K562 (cell line): ENCODE results near the gene ASB15. TPM values are rescaled to one million over a fixed set of nuclear protein-coding genes. Genes with fewer than 3 reads are reported as not detected.

Experiments
- ARHGAP35 ChIP-seq: fragments of 450-650 bp; IDR thresholded peaks from 2 replicates; pipeline ENCODE4 v1.6.1; 2018; ENCODE audit not compliant: partially characterized antibody
- BRD9 ChIP-seq: fragments of 450-650 bp; IDR thresholded peaks from 2 replicates; pipeline ENCODE4 v1.6.1; 2018; ENCODE audit warnings: low read depth; ENCODE audit not compliant: partially characterized antibody
- CBFA2T2 ChIP-seq: fragments of 450-650 bp; conservative IDR thresholded peaks from 2 replicates; pipeline ENCODE4 v1.6.1; 2017; ENCODE audit warnings: mild to moderate bottlenecking
- CREB3 ChIP-seq: fragments of 450-650 bp; conservative IDR thresholded peaks from 2 replicates; pipeline ENCODE4 v1.6.1; 2016; ENCODE audit warnings: missing genetic modification characterization, low read depth, mild to moderate bottlenecking, missing compliant biosample characterization, moderate library complexity
- FOXA3 ChIP-seq, 2 experiments: fragments of 450-650 bp in 1 of 2; sonication (generic) in 1 of 2; formaldehyde crosslinking; IDR thresholded peaks in 1 of 2; conservative IDR thresholded peaks in 1 of 2; 2 replicates each; pipeline versions ENCODE4 v1.4.0 to v1.8.0; 2020 to 2022; ENCODE audit warnings: mild to moderate bottlenecking in 2 of 2, missing genetic modification reagents in 1 of 2
- FOXJ3 ChIP-seq: sonication (generic); formaldehyde crosslinking; IDR thresholded peaks from 2 replicates; pipeline ENCODE4 v1.4.0; 2020; ENCODE audit warnings: mild to moderate bottlenecking, missing genetic modification reagents
- GATAD2A ChIP-seq: fragments of 450-650 bp; IDR thresholded peaks from 2 replicates; pipeline ENCODE4 v1.6.1; 2017
- IFI16 ChIP-seq: fragments of 250-450 bp; sonication (Bioruptor Pico); IDR thresholded peaks from 2 replicates; pipeline ENCODE4 v2.1.2; 2022; ENCODE audit warnings: mild to moderate bottlenecking, inconsistent platforms
- MIER1 ChIP-seq: fragments of 450-650 bp; IDR thresholded peaks from 2 replicates; pipeline ENCODE4 v1.6.1; 2016; ENCODE audit warnings: antibody characterized with exemption, mild to moderate bottlenecking, low read depth
- MNT ChIP-seq, 2 experiments: fragments of 450-650 bp; conservative IDR thresholded peaks; 2 replicates each; pipeline ENCODE4 v1.6.1; 2017; ENCODE audit warnings: mild to moderate bottlenecking in 2 of 2, moderate library complexity in 2 of 2
- NR0B1 ChIP-seq: fragments of 450-650 bp; IDR thresholded peaks from one replicate; pipeline ENCODE4 v1.6.1; 2018; ENCODE audit warnings: mild to moderate bottlenecking, moderate library complexity; ENCODE audit not compliant: partially characterized antibody
- RNF219 ChIP-seq: fragments of 250-450 bp; sonication (Bioruptor Pico); IDR thresholded peaks from 2 replicates; pipeline ENCODE4 v1.5.0; 2022; ENCODE audit warnings: mild to moderate bottlenecking
- SREBF2 ChIP-seq: sonication (generic); formaldehyde crosslinking; IDR thresholded peaks from 2 replicates; pipeline ENCODE4 v1.4.0; 2020; ENCODE audit warnings: mild to moderate bottlenecking, missing genetic modification reagents
- SRSF7 ChIP-seq: fragments of 200-400 bp; formaldehyde crosslinking; optimal IDR thresholded peaks from 2 replicates; pipeline ENCODE3; 2017; ENCODE audit warnings: mild to moderate bottlenecking, low read depth, low read length
- TAF9B ChIP-seq: fragments of 450-650 bp; IDR thresholded peaks from 2 replicates; pipeline ENCODE4 v1.6.1; 2018; ENCODE audit warnings: mild to moderate bottlenecking; ENCODE audit not compliant: partially characterized antibody
- ZNF121 ChIP-seq: sonication (generic); formaldehyde crosslinking; conservative IDR thresholded peaks from 2 replicates; pipeline ENCODE4 v1.8.0; 2022; ENCODE audit warnings: missing genetic modification reagents
- ZNF584 ChIP-seq: fragments of 200-800 bp; sonication (Bioruptor generic); IDR thresholded peaks from 2 replicates; pipeline ENCODE4 v1.6.1; 2016; ENCODE audit warnings: low read depth, mild to moderate bottlenecking, missing genetic modification characterization, missing compliant biosample characterization
- polyA plus RNA-seq, 8 experiments: library from polyadenylated mRNA; depleted of rRNA in 4 of 8; stranded (reverse) in 5 of 8; unstranded in 3 of 8; fragments of >200 nt; fragmentation: Nextera tagmentation in 2 of 8; fragmentation: Illumina TruSeq in 1 of 8; extraction: Ambion mirVana in 2 of 8; extraction: Trizol in 1 of 8; gene quantifications; 2 replicates each; pipeline versions ENCODE4 v1.2.1 to v1.2.3, GENCODE V29; 2011 to 2014; ENCODE audit warnings: inconsistent platforms in 1 of 8, missing spikeins in 1 of 8
- total RNA-seq, 7 experiments: library from RNA; depleted of rRNA in 6 of 7; stranded (reverse); fragments of >200 nt in 6 of 7; fragmentation: Illumina TruSeq in 2 of 7; extraction: Trizol in 2 of 7; gene quantifications; 2 replicates each; pipeline versions ENCODE4 v1.2.1 to v1.2.3, GENCODE V29; 2011 to 2021; ENCODE audit warnings: low replicate concordance in 1 of 7
- TF ChIP-seq, protein P1 (sequence below): fragments of 450-650 bp; IDR thresholded peaks from 2 replicates; pipeline ENCODE4 v1.6.1; 2017; ENCODE audit warnings: mild to moderate bottlenecking, moderate library complexity
- TF ChIP-seq, protein P2 (sequence below): sonication (generic); formaldehyde crosslinking; IDR thresholded peaks from 2 replicates; pipeline ENCODE4 v1.8.0; 2022; ENCODE audit warnings: mild to moderate bottlenecking, missing genetic modification reagents

Gene ASB15
- total and polyA plus RNA-seq, 9 of the 15 experiments (the other 6 are each of a cell fraction or from before 2014, with no cell fraction given), result 0.03 to 0.14 (median 0.04) TPM; not detected in 3

GRCh38 chr7:123624527-123625183, 23.0 kb downstream of the ASB15 start (continued):
- TF ChIP-seq CREB3 (tag) (no peak), ZNF121 (CRISPR knock-in tag) (no peak), BRD9 (no peak), IFI16 (CRISPR knock-in tag) (no peak), RNF219 (no peak), SRSF7 (no peak), MNT (conservative IDR thresholded peaks at IDR 0.05) (0 out of 4 replicates have a peak, but pooled peaks of 1 of the 2 experiments have one; percentile 15), ARHGAP35 (no peak), SREBF2 (no peak), ZNF584 (no peak), GATAD2A (no peak), CBFA2T2 (no peak), FOXA3 (CRISPR knock-in tag; conservative IDR thresholded peaks at IDR 0.05 in 1 of 2, IDR thresholded peaks at IDR 0.05 in 1 of 2) (no peak), MIER1 (no peak), TAF9B (no peak), NR0B1 (no peak), FOXJ3 (CRISPR knock-in tag) (no peak)
- TF ChIP-seq, protein P1, sequence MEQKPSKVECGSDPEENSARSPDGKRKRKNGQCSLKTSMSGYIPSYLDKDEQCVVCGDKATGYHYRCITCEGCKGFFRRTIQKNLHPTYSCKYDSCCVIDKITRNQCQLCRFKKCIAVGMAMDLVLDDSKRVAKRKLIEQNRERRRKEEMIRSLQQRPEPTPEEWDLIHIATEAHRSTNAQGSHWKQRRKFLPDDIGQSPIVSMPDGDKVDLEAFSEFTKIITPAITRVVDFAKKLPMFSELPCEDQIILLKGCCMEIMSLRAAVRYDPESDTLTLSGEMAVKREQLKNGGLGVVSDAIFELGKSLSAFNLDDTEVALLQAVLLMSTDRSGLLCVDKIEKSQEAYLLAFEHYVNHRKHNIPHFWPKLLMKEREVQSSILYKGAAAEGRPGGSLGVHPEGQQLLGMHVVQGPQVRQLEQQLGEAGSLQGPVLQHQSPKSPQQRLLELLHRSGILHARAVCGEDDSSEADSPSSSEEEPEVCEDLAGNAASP, result no peak
- TF ChIP-seq, protein P2, sequence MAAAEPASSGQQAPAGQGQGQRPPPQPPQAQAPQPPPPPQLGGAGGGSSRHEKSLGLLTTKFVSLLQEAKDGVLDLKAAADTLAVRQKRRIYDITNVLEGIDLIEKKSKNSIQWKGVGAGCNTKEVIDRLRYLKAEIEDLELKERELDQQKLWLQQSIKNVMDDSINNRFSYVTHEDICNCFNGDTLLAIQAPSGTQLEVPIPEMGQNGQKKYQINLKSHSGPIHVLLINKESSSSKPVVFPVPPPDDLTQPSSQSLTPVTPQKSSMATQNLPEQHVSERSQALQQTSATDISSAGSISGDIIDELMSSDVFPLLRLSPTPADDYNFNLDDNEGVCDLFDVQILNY, result no peak
